GM12865 (cell line): ENCODE results near the gene MORN3.

Source experiments
- DNase-seq: peaks from one replicate; pipeline ENCODE4 v3.0.0; 2010; ENCODE audit warnings: low read depth
- H3K4me3 ChIP-seq: 2 replicates; pipeline ENCODE4 v1.5.1; 2011; ENCODE audit warnings: mild to moderate bottlenecking, low read depth, low read length, control low read depth
- TF ChIP-seq, protein P1 (sequence below): IDR thresholded peaks from 2 replicates; pipeline ENCODE4 v1.5.1; 2011; ENCODE audit warnings: low read length, control low read depth, low read depth, inconsistent platforms; ENCODE audit not compliant: insufficient read depth; ENCODE audit errors: missing control alignments

The MORN3 gene

DNA sequence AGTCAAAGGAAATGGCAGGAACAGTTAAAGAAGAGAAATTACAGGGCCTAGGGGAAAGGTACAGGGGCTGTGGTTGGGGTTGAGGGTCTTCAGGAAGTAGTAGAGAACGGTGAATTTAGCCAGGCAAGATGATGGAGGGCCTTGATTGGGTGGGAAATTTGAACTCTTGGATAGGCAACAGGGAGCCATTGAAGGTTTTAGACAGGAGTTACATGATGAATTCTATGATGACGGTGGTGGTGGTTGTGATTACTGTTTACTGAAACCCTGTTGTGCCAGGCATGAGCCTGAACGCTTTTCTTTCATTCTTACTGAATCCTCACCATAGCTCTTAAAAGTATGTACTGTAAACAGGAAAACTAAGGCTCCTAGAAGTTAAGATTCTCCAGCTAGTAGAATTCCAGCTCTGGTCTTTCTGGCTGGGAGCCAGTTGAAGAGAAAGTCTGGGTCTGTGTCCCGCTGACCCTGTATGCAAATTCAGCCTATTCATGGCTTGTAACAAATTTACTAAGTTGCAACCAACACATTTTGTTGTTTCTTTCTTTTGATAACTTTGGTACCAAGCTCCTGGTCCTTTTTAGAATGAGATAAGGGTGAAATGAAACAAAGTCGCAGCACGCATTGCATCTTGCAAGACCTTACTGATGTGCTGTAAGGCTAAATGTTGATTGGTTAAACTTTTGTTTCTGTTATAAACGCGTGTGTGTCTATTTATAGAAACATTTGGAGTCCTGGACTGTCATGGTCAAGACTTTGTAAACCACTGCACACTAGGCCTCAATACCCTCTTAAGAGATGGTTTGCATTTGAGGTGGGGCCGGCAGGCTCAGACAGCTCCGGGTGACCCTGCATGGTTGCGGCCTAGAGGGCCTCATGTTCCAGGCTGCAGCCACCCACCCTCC lies 37.1 kb downstream of the MORN3 start:
- no peak for DNase-seq

DNA sequence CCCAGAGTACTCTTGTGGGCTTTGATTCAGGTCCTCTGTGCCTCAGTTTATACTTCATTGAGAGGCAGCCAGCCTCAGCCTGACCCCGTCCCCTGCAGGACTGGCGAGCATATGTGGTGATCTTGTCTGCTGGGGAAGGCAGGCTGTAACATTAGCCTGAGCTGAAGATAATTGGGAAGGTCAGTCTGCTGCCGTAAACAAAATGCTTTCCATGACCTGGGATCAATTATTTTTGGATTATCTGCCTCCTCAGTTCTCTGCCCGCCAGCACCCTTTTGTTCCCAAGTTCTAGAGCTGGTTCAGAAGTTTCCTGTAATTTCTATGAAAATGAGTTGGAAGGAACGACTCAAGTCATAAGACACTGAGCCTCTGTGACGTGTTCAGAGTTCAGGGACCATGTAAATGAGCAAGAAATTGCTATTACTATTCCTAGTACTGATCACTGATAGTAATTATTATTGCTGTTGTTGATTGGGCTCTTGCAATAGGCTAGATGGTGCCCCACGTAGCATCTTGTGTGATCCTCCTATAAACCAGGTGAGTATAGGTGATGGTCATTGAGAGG lies 38.6 kb downstream of the MORN3 start:
- no peak overlapping the region for H3K4me3 ChIP-seq
- DNase-seq: no peak
- TF ChIP-seq, protein P1, sequence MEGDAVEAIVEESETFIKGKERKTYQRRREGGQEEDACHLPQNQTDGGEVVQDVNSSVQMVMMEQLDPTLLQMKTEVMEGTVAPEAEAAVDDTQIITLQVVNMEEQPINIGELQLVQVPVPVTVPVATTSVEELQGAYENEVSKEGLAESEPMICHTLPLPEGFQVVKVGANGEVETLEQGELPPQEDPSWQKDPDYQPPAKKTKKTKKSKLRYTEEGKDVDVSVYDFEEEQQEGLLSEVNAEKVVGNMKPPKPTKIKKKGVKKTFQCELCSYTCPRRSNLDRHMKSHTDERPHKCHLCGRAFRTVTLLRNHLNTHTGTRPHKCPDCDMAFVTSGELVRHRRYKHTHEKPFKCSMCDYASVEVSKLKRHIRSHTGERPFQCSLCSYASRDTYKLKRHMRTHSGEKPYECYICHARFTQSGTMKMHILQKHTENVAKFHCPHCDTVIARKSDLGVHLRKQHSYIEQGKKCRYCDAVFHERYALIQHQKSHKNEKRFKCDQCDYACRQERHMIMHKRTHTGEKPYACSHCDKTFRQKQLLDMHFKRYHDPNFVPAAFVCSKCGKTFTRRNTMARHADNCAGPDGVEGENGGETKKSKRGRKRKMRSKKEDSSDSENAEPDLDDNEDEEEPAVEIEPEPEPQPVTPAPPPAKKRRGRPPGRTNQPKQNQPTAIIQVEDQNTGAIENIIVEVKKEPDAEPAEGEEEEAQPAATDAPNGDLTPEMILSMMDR: no peak

More for the DNA sequence above, 37.1 kb downstream of the MORN3 start:
- no peak overlapping the region for H3K4me3 ChIP-seq
- TF ChIP-seq, protein P1: no peak

DNA sequence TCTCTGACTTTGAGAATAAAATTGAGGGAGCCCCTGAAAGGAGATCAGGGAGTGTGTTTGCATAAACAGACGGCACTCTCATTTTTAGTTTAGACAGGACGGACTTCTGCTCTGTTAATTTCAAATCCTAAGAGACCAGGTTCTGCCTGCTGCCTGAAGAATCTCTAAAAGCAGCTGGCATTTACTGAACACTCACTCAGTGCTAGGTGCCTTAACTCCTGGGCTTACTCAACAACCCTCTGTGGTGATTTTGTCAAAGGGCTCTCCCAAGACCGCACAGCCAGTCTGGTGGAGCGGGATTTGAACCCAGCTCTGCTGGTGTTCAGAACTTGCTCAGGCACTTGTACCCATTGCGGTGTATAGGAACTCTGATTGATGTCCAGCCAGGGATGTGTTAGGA lies 40.9 kb downstream of the MORN3 start:
- peak overlapping the region; percentile 69 for H3K4me3 ChIP-seq
- peak; percentile 49 for DNase-seq
- TF ChIP-seq, protein P1: no peak

DNA sequence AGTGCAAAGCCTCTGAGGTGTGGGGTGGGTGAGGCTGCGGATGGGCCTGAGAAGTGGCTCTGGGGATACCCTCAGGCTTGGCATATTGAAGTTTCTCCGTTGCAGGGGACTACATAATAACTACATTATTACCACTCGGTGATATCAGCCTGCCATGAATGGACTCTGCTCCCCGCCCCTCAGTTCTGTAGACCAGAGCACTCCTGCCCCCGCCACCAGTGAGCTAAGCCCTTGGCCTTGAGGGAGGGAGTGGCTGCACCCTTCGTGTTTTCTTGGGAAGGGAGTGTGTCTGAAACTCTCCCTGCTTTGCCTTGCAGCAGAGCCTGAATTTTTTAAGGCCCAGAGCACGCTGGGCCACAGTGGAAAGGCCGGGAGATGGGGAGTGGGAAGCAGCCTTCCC lies 41.4 kb downstream of the MORN3 start:
- DNase-seq: peak; percentile 27
- TF ChIP-seq, protein P1: no peak

DNA sequence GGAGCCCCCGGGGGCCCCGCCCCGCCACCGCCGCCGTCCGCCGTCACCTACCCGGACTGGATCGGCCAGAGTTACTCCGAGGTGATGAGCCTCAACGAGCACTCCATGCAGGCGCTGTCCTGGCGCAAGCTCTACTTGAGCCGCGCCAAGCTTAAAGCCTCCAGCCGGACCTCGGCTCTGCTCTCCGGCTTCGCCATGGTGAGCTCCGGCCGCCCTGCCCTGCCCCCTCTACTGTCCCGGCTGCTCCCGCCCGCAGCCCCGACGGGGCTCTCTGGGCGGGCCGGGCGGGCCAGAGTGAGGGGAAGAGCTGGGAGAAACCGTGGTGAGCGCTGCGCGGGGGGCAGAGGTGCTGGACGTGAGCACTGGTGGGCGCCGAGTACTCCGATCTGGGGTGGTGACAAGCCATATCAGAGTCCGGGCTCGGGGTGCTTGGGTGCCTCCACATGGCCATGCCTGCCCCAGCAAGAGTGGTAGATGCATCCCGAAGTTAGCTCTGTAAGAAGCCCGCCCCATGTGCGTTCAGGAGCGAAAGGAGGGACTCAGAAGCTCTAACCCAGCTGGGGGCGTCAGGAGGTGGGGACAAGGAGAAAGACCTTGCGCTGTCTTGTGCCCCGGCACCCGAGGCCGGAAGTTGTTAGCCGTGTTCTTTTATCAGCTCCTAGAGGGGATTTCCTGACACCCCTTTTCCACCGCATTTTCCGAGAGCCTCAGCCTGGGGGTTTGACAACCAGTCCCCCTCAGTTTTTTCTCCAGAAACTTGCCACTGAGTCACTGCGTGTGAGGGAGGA lies 42.4 kb downstream of the MORN3 start:
- peak overlapping the region; percentile 69 for H3K4me3 ChIP-seq
- TF ChIP-seq, protein P1: no peak
- DNase-seq: peak; percentile 85

More for the DNA sequence above, 41.4 kb downstream of the MORN3 start:
- H3K4me3 ChIP-seq: peak overlapping the region; percentile 69

DNA sequence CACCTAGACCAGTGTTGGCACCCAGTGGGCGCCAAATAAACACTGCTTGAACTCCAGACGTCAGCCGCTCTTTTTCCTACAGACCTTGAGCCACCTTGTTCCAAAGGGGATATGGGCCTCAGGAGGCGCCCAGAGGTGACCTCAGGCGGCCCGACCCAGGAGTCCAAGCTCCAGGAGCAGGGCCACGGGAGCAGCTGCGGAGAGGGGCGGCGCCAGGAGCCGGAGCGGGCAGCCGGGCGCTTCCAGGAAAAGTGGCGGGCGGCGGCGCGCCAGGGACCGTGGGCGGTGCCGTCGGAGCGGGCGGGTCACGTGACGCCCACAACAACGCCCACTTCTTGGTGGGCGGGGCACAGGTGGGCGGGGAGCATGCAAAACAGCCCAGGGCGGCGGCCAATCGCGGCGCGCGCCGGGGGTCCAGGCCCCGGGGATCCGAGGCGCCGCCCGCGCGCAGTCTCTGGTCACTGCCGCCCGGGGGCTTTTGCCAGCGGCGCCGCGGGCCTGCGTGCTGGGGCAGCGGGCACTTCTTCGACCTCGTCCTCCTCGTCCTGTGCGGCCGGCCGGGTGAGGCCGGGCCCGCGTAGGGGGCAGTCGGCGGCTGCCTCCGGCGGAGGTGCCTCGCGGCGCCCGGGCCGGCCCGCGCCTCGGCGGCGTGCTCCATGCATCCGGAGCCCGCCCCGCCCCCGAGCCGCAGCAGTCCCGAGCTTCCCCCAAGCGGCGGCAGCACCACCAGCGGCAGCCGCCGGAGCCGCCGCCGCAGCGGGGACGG lies 43.2 kb downstream of the MORN3 start, which contains the start of gene ORAI1:
ORAI1 (plus strand) TSS at position 444 of the 766 bp plus-strand sequence.
- H3K4me3 ChIP-seq: peak within 1 kb of the TSS; percentile 81
- TF ChIP-seq, protein P1: no peak
- DNase-seq: peak; percentile 97
